GM23248 (cell line): ENCODE results near the gene INPP5D.

Experiments used
- EZH2 ChIP-seq: fragments of 200-600 bp; sonication (generic); IDR thresholded peaks from 2 replicates; pipeline ENCODE4 v1.6.1; 2018; ENCODE audit warnings: antibody characterized with exemption, mild to moderate bottlenecking; ENCODE audit not compliant: insufficient read depth, poor library complexity, severe bottlenecking
- EZH2phosphoT487 ChIP-seq: fragments of 200-600 bp; sonication (generic); IDR thresholded peaks from 2 replicates; pipeline ENCODE4 v1.6.1; 2018; ENCODE audit warnings: antibody characterized with exemption, moderate library complexity, mild to moderate bottlenecking, low read depth; ENCODE audit not compliant: insufficient read depth

GRCh38 chr2:233062946-233063268, 2.8 kb downstream of the INPP5D start:
- TF ChIP-seq EZH2, result no peak
- TF ChIP-seq EZH2phosphoT487, result no peak
